Measurements from ENCODE around the gene EML4.

- TF ChIP-seq CTCF (IDR thresholded peaks at IDR 0.05): no peak
- no peak for TF ChIP-seq EZH2 (IDR thresholded peaks at IDR 0.05)
Observed at GRCh38 chr2:42339191-42339912, 170.2 kb downstream of the EML4 start.

All from neural progenitor cell (in vitro differentiated cells).